KMS-11 (cell line): ENCODE measurements around the gene ANTXRL.

Experiments
- H2AFZ ChIP-seq: fragments of 200-600 bp; sonication (generic); 2 replicates; pipeline ENCODE4 v1.6.1; 2016; ENCODE audit warnings: antibody characterized with exemption, mixed run types, low read depth
- H3K27ac ChIP-seq: fragments of 200-600 bp; sonication (generic); 2 replicates; pipeline ENCODE4 v1.6.1; 2016; ENCODE audit warnings: mild to moderate bottlenecking, mixed run types
- H3K27me3 ChIP-seq: fragments of 200-600 bp; sonication (generic); 2 replicates; pipeline ENCODE4 v1.6.1; 2017; ENCODE audit warnings: mild to moderate bottlenecking, low read depth, mixed run types, moderate library complexity; ENCODE audit not compliant: insufficient read depth
- H3K36me3 ChIP-seq: fragments of 200-600 bp; sonication (generic); 2 replicates; pipeline ENCODE4 v1.6.1; 2017; ENCODE audit warnings: mild to moderate bottlenecking, mixed run types; ENCODE audit not compliant: insufficient read depth
- H3K4me1 ChIP-seq: fragments of 200-600 bp; sonication (generic); 2 replicates; pipeline ENCODE4 v1.6.1; 2016; ENCODE audit warnings: mild to moderate bottlenecking, low read depth, mixed run types; ENCODE audit not compliant: poor library complexity, severe bottlenecking
- H3K4me2 ChIP-seq: fragments of 200-600 bp; sonication (generic); 2 replicates; pipeline ENCODE4 v1.7.0; 2016; ENCODE audit warnings: mild to moderate bottlenecking, mixed run types
- H3K4me3 ChIP-seq: fragments of 200-600 bp; sonication (generic); IDR thresholded peaks from 2 replicates; pipeline ENCODE4 v1.6.1; 2017; ENCODE audit warnings: low read depth, low read length, mixed read lengths; ENCODE audit not compliant: insufficient read depth
- H3K79me2 ChIP-seq: fragments of 200-600 bp; sonication (generic); 2 replicates; pipeline ENCODE4 v1.6.1; 2016; ENCODE audit warnings: low read depth, mixed run types; ENCODE audit not compliant: insufficient read depth
- H3K9ac ChIP-seq: fragments of 200-600 bp; sonication (generic); 2 replicates; pipeline ENCODE4 v1.6.1; 2016; ENCODE audit warnings: mild to moderate bottlenecking, mixed run types
- H4K20me1 ChIP-seq: fragments of 200-600 bp; sonication (generic); 2 replicates; pipeline ENCODE4 v1.6.1; 2016; ENCODE audit warnings: mild to moderate bottlenecking, mixed run types; ENCODE audit not compliant: insufficient read depth
- TF ChIP-seq, protein P1 (sequence below): fragments of 200-600 bp; sonication (generic); conservative IDR thresholded peaks from 2 replicates; pipeline ENCODE4 v1.6.1; 2017; ENCODE audit warnings: low read depth, mild to moderate bottlenecking, antibody characterized with exemption, low read length, moderate library complexity, mixed read lengths

ANTXRL gene

GRCh38 chr10:46307281-46308112 lies 20.7 kb downstream of the ANTXRL start:
- H3K4me2 ChIP-seq: no peak overlapping the region
- no peak overlapping the region for H2AFZ ChIP-seq
- H3K9ac ChIP-seq: no peak overlapping the region
- H3K4me3 ChIP-seq: no peak overlapping the region
- H3K27ac ChIP-seq: no peak overlapping the region
- no peaks in the 10 kb centered on the region for H4K20me1 ChIP-seq
- TF ChIP-seq, protein P1, sequence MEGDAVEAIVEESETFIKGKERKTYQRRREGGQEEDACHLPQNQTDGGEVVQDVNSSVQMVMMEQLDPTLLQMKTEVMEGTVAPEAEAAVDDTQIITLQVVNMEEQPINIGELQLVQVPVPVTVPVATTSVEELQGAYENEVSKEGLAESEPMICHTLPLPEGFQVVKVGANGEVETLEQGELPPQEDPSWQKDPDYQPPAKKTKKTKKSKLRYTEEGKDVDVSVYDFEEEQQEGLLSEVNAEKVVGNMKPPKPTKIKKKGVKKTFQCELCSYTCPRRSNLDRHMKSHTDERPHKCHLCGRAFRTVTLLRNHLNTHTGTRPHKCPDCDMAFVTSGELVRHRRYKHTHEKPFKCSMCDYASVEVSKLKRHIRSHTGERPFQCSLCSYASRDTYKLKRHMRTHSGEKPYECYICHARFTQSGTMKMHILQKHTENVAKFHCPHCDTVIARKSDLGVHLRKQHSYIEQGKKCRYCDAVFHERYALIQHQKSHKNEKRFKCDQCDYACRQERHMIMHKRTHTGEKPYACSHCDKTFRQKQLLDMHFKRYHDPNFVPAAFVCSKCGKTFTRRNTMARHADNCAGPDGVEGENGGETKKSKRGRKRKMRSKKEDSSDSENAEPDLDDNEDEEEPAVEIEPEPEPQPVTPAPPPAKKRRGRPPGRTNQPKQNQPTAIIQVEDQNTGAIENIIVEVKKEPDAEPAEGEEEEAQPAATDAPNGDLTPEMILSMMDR: no peak
- H3K79me2 ChIP-seq: no peaks in the 10 kb centered on the region
- H3K36me3 ChIP-seq: no peaks in the 10 kb centered on the region
- no peaks in the 10 kb centered on the region for H3K27me3 ChIP-seq
- H3K4me1 ChIP-seq: no peaks in the 10 kb centered on the region

DNA sequence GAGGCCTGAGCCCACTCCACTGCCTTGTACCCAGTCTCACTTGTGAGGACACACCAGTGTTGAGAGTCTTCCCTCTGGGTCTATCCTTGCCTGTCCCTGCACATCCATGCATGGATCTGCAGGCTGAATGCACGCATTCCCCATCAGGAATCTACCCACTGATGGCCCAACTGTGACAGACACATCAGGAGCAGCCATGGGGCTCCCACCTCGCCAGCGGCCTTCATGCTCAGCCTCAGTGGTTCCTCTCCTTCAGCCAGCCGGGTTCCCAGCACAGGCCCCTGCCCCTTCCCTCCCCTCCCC lies 21.3 kb downstream of the ANTXRL start:
- Histone ChIP-seq H4K20me1 (no peaks in the 10 kb centered on the region), H3K4me1 (no peaks in the 10 kb centered on the region), H3K9ac (no peak overlapping the region), H3K79me2 (no peaks in the 10 kb centered on the region), H3K36me3 (no peaks in the 10 kb centered on the region), H3K27ac (no peak overlapping the region), H2AFZ (no peak overlapping the region), H3K27me3 (no peaks in the 10 kb centered on the region), H3K4me2 (no peak overlapping the region), H3K4me3 (no peak overlapping the region)
- TF ChIP-seq, protein P1: no peak

DNA sequence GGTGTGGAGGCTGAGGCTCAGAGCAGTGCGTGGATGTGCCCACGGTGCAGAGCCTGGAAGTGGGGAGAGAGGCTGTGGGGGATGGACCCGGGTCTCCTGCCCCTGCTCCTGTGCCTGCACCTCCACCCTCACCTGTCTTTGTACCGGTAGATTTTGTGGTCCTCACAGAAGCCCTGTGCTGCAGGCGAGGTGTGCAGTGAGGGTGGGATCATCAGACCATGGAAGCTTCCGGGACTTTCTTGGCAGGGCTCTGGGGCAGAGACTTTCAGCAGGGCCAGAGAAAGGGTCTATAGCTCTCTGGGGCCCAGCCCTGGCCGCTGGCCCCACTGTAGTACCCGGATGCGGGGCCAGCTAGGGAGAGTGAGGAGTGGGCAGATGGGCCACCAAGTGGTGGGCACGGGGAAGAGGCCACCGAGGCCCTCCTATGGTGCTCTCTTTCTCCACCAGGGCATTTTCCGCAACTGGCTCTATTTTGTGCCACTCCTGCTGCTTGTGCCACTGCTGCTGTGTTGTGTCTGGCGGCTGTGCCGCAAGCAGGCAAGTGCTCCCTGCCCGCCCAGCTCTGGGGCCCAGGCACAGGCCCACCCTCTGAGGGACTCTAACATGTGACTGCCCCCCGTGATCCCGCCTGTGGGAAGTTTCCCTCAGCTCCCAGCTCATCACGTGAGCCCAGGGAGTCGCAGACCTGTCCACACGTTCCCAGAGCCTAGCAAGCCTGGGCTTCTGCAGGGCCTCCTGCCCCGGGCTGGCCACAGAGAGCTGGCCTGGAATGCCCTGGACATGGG lies 22.1 kb downstream of the ANTXRL start:
- TF ChIP-seq, protein P1: no peak
- Histone ChIP-seq H4K20me1 (no peaks in the 10 kb centered on the region), H3K9ac (no peak overlapping the region), H3K4me2 (no peak overlapping the region), H3K79me2 (no peaks in the 10 kb centered on the region), H2AFZ (no peak overlapping the region), H3K36me3 (no peaks in the 10 kb centered on the region), H3K27ac (no peak overlapping the region), H3K4me1 (no peaks in the 10 kb centered on the region), H3K4me3 (no peak overlapping the region), H3K27me3 (no peaks in the 10 kb centered on the region)

DNA sequence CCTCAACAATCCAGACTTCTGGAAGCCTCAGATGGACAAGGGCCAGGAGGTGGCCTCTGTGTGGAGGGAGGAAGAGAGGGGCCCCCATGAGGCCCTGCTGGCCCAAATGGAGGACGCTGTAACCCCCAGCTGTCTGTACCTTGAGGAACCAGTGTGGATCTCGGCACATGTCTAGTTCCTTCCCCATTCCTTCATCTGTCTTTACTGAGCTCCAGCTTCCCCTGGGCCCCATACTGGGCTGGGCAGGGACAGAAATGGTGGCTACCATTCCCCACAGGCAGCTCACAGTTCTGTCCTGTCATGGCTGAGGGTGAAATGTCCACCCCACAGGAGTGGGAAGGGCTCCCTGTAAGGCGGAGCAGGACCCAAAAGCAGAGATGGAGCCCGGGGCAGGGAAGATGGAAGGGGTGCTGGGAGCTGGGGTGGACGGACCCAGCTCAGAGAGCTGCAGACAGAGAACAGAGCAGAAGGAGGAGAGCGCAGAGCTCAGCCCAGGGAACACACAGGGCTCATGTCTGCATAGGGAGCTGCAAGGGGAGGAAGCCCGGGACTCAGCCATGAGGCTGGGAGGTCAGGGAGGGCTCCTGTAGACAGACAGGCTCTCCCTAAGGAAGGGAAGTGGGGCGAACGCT lies 22.8 kb downstream of the ANTXRL start:
- H3K4me3 ChIP-seq: no peak overlapping the region
- H4K20me1 ChIP-seq: no peaks in the 10 kb centered on the region
- H3K4me2 ChIP-seq: no peak overlapping the region
- TF ChIP-seq, protein P1: no peak
- no peaks in the 10 kb centered on the region for H3K79me2 ChIP-seq
- H2AFZ ChIP-seq: no peak overlapping the region
- H3K4me1 ChIP-seq: no peaks in the 10 kb centered on the region
- no peak overlapping the region for H3K27ac ChIP-seq
- H3K9ac ChIP-seq: no peak overlapping the region
- H3K36me3 ChIP-seq: no peaks in the 10 kb centered on the region
- no peaks in the 10 kb centered on the region for H3K27me3 ChIP-seq
